Astrocyte (in vitro differentiated cells and primary cell): Measurements from ENCODE around the gene PEX14. TPM values are rescaled to one million over a fixed set of nuclear protein-coding genes. Genes with fewer than 3 reads are reported as not detected.
A peak's percentile ranks its signal among the peaks of the same experiment; 100 is the strongest.

Experiments
- DNase-seq: peaks from one replicate; pipeline ENCODE4 v3.0.0-alpha.2; 2010; ENCODE audit warnings: low read depth
- FAIRE-seq: peaks from 2 replicates; lab custom pipeline; 2011; peaks lifted over from hg19 to GRCh38; lab: Jason Lieb, UNC
- H2AFZ ChIP-seq: 2 replicates; pipeline ENCODE4 v1.6.0; 2012; ENCODE audit warnings: low read depth, low read length, inconsistent platforms
- H3K27ac ChIP-seq: 2 replicates; pipeline ENCODE4 v1.5.1; 2011; ENCODE audit warnings: low read depth, low read length, inconsistent platforms
- H3K27me3 ChIP-seq: 2 replicates; pipeline ENCODE4 v1.6.0; 2011; ENCODE audit warnings: low read length, inconsistent platforms; ENCODE audit not compliant: insufficient read depth
- H3K36me3 ChIP-seq: 2 replicates; pipeline ENCODE4 v1.5.1; 2011; ENCODE audit warnings: low read length, inconsistent platforms; ENCODE audit not compliant: insufficient read depth
- H3K4me1 ChIP-seq: 2 replicates; pipeline ENCODE4 v1.5.1; 2011; ENCODE audit warnings: low read length, inconsistent platforms; ENCODE audit not compliant: insufficient read depth
- H3K4me2 ChIP-seq: 2 replicates; pipeline ENCODE4 v1.6.0; 2012; ENCODE audit warnings: low read length, inconsistent platforms
- H3K4me3 ChIP-seq: 2 replicates; pipeline ENCODE4 v1.5.1; 2011; ENCODE audit warnings: low read depth, mild to moderate bottlenecking, low read length, inconsistent platforms; ENCODE audit not compliant: insufficient read depth
- H3K79me2 ChIP-seq: 2 replicates; pipeline ENCODE4 v1.6.0; 2012; ENCODE audit warnings: mild to moderate bottlenecking, low read length, inconsistent platforms; ENCODE audit not compliant: insufficient read depth
- H3K9ac ChIP-seq: 2 replicates; pipeline ENCODE4 v1.6.0; 2012; ENCODE audit warnings: mild to moderate bottlenecking, low read length, inconsistent platforms
- H3K9me3 ChIP-seq: 2 replicates; pipeline ENCODE4 v1.5.1; 2012; ENCODE audit warnings: low read depth, mild to moderate bottlenecking, low read length, inconsistent platforms; ENCODE audit not compliant: insufficient read depth
- H4K20me1 ChIP-seq: 2 replicates; pipeline ENCODE4 v1.6.0; 2012; ENCODE audit warnings: low read length, inconsistent platforms; ENCODE audit not compliant: insufficient read depth
- H3K27ac Mint-ChIP-seq: one replicate; pipeline ENCODE4 v1.8.0; 2021; ENCODE audit warnings: mild to moderate bottlenecking, mixed read lengths; ENCODE audit not compliant: unreplicated experiment
- H3K27me3 Mint-ChIP-seq: one replicate; pipeline ENCODE4 v1.8.0; 2021; ENCODE audit warnings: low read depth, mixed read lengths; ENCODE audit not compliant: unreplicated experiment
- H3K36me3 Mint-ChIP-seq: one replicate; pipeline ENCODE4 v1.8.0; 2021; ENCODE audit warnings: low read depth, mixed read lengths; ENCODE audit not compliant: unreplicated experiment
- H3K4me1 Mint-ChIP-seq: one replicate; pipeline ENCODE4 v1.8.0; 2021; ENCODE audit warnings: low read depth, mixed read lengths; ENCODE audit not compliant: unreplicated experiment
- H3K4me3 Mint-ChIP-seq: one replicate; pipeline ENCODE4 v1.8.0; 2021; ENCODE audit warnings: mild to moderate bottlenecking, moderate library complexity, mixed read lengths; ENCODE audit not compliant: unreplicated experiment
- H3K9me3 Mint-ChIP-seq: one replicate; pipeline ENCODE4 v1.8.0; 2021; ENCODE audit warnings: mild to moderate bottlenecking, mixed read lengths; ENCODE audit not compliant: unreplicated experiment
- EZH2 ChIP-seq: IDR thresholded peaks from 2 replicates; pipeline ENCODE4 v1.6.1; 2012; ENCODE audit warnings: mild to moderate bottlenecking, low read length, inconsistent platforms; ENCODE audit not compliant: insufficient read depth
- total RNA-seq: library from RNA; stranded (reverse); gene quantifications from 2 replicates; pipeline ENCODE4 v1.2.1, GENCODE V29; 2021
- TF ChIP-seq, protein P1 (sequence below): IDR thresholded peaks from 2 replicates; pipeline ENCODE4 v1.5.1; 2011; ENCODE audit warnings: low read depth, mild to moderate bottlenecking, inconsistent platforms, low read length, moderate library complexity; ENCODE audit not compliant: insufficient read depth

The PEX14 gene
- total RNA-seq, 1 donor from 2014 or later, result 23.3 TPM

DNA sequence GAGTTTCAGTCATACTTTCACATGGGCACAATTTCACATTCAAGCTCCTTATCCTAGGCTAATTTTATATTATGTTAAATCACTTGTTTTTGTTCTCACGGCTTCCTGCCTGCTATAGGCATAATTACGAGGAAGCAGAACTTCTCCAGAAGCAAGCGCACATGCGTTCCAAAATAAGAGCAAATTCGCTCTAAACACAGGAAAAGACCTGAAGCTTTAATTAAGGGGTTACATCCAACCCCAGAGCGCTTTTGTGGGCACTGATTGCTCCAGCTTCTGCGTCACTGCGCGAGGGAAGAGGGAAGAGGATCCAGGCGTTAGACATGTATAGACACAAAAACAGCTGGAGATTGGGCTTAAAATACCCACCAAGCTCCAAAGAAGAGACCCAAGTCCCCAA is 25.0 kb upstream of the PEX14 start, which contains the start of gene CORT:
TSS of gene CORT (plus strand) at position 281 of the 400 bp plus-strand sequence. CDS start 193 bp downstream, outside the sequence.
- TF ChIP-seq EZH2, result no peak
- TF ChIP-seq, protein P1, sequence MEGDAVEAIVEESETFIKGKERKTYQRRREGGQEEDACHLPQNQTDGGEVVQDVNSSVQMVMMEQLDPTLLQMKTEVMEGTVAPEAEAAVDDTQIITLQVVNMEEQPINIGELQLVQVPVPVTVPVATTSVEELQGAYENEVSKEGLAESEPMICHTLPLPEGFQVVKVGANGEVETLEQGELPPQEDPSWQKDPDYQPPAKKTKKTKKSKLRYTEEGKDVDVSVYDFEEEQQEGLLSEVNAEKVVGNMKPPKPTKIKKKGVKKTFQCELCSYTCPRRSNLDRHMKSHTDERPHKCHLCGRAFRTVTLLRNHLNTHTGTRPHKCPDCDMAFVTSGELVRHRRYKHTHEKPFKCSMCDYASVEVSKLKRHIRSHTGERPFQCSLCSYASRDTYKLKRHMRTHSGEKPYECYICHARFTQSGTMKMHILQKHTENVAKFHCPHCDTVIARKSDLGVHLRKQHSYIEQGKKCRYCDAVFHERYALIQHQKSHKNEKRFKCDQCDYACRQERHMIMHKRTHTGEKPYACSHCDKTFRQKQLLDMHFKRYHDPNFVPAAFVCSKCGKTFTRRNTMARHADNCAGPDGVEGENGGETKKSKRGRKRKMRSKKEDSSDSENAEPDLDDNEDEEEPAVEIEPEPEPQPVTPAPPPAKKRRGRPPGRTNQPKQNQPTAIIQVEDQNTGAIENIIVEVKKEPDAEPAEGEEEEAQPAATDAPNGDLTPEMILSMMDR, result no peak
- Mint-ChIP-seq H3K27me3 (no peaks in the 10 kb centered on the region), H3K4me1 (peaks cover 7% of the 10 kb centered on the region), H3K9me3 (no peaks in the 10 kb centered on the region), H3K4me3 (no peak within 1 kb of the TSS), H3K36me3 (no peaks in the 10 kb centered on the region), H3K27ac (no peak within 1 kb of the TSS)
- FAIRE-seq (no peak), DNase-seq (no peak)
- Histone ChIP-seq H2AFZ (no peak within 1 kb of the TSS), H4K20me1 (no peaks in the 10 kb centered on the region), H3K27me3 (no peaks in the 10 kb centered on the region), H3K4me1 (peaks cover 5% of the 10 kb centered on the region), H3K9ac (no peak within 1 kb of the TSS), H3K9me3 (no peaks in the 10 kb centered on the region), H3K36me3 (no peaks in the 10 kb centered on the region), H3K4me2 (peak within 1 kb of the TSS; percentile 53), H3K79me2 (no peaks in the 10 kb centered on the region), H3K4me3 (no peak within 1 kb of the TSS), H3K27ac (no peak within 1 kb of the TSS)

DNA sequence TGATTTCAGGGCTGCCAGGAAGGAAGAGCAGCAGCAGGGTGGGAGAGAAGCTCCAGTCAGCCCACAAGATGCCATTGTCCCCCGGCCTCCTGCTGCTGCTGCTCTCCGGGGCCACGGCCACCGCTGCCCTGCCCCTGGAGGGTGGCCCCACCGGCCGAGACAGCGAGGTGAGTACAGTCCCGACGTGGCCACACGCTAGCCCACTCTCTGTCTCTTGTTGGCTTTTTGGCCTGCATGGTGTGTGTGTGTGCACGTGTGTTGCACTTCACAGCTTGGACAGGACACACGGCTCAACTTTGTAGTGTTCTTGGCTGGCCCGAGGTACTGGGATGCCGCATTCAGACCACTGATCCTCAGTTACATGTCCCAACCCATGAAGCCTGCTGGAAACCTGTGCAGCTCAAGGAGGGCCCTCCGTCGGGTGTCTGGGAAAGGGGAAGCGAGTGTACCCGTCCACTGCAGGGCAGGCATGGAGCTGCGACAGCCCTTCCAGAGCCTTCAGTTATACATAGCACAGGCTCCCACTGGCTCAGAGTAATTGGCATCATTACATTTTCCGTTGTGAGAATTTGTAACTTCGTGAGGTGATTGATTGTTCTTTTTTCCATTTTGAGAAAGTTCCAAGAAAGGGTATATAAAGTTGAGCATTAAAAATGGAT is 24.5 kb upstream of the PEX14 start:
- Mint-ChIP-seq H3K9me3 (no peaks in the 10 kb centered on the region), H3K27ac (no peak overlapping the region), H3K4me1 (peaks cover 7% of the 10 kb centered on the region), H3K27me3 (no peaks in the 10 kb centered on the region), H3K36me3 (no peaks in the 10 kb centered on the region), H3K4me3 (no peak overlapping the region)
- H3K27me3 ChIP-seq, result no peaks in the 10 kb centered on the region
- no peaks in the 10 kb centered on the region for H3K36me3 ChIP-seq
- no peak for FAIRE-seq
- H3K79me2 ChIP-seq, result no peaks in the 10 kb centered on the region
- no peaks in the 10 kb centered on the region for H4K20me1 ChIP-seq
- H3K9me3 ChIP-seq, result no peaks in the 10 kb centered on the region
- no peak overlapping the region for H3K4me3 ChIP-seq
- H3K4me1 ChIP-seq, result peaks cover 5% of the 10 kb centered on the region
- no peak overlapping the region for H3K4me2 ChIP-seq
- no peak for DNase-seq
- no peak overlapping the region for H2AFZ ChIP-seq
- H3K27ac ChIP-seq, result no peak overlapping the region
- H3K9ac ChIP-seq, result no peak overlapping the region
- TF ChIP-seq, protein P1, result no peak
- no peak for TF ChIP-seq EZH2

DNA sequence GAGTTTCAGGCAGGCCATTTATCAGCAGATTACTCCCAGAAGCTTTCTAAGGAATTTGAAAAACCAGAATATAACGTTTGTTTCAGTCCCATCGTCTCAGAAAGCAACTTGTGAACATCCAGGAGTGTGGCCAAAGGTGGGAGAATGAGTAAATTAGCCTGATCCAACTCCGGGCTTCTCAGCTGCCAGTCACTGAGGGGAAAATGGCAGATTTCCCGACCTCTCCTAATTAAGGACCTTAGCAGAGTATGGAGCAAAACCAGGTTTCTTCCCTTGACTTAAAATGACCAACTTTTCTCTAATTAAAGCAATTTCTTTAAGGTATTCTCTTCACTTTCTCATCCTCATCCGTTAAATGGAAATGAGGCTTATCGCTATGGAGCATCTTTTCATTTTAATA is 23.9 kb upstream of the PEX14 start:
- H4K20me1 ChIP-seq, result no peaks in the 10 kb centered on the region
- DNase-seq (no peak), FAIRE-seq (no peak)
- no peak overlapping the region for H2AFZ ChIP-seq
- H3K4me3 ChIP-seq, result no peak overlapping the region
- Mint-ChIP-seq H3K36me3 (no peaks in the 10 kb centered on the region), H3K4me3 (no peak overlapping the region), H3K4me1 (peaks cover 7% of the 10 kb centered on the region), H3K27me3 (no peaks in the 10 kb centered on the region), H3K27ac (no peak overlapping the region), H3K9me3 (no peaks in the 10 kb centered on the region)
- no peak overlapping the region for H3K27ac ChIP-seq
- TF ChIP-seq EZH2, result no peak
- TF ChIP-seq, protein P1, result no peak
- peak overlapping the region; percentile 1 for H3K9ac ChIP-seq
- H3K27me3 ChIP-seq, result no peaks in the 10 kb centered on the region
- H3K79me2 ChIP-seq, result no peaks in the 10 kb centered on the region
- H3K9me3 ChIP-seq, result no peaks in the 10 kb centered on the region
- H3K4me1 ChIP-seq, result peaks cover 5% of the 10 kb centered on the region
- peak overlapping the region; percentile 53 for H3K4me2 ChIP-seq
- no peaks in the 10 kb centered on the region for H3K36me3 ChIP-seq
